Adrenal gland (tissue), 12 donors: ENCODE results near the gene SLC23A3. TPM values are rescaled to one million over a fixed set of nuclear protein-coding genes. Genes with fewer than 3 reads are reported as not detected.

Experiments used
- DNase-seq, 7 donors: peaks; one replicate each; pipeline ENCODE4 v3.0.0-alpha.2; 2019 to 2020
- H3K27ac ChIP-seq, 5 donors: fragments of 200-600 bp; sonication (generic) in 4 of 5; 1 replicate in 3 of 5; 2 replicates in 2 of 5; pipeline versions ENCODE4 v1.5.1 to v1.8.0; 2016 to 2020; ENCODE audit warnings: mild to moderate bottlenecking in 1 of 5
- H3K27me3 ChIP-seq: fragments of 200-600 bp; 2 replicates; pipeline ENCODE4 v1.8.0; 2021
- H3K36me3 ChIP-seq, 2 donors: fragments of 200-600 bp; replicated peaks in 1 of 2; 1 replicate in 1 of 2; 2 replicates in 1 of 2; pipeline versions ENCODE4 v1.5.1 to v1.8.0; 2018 to 2022
- H3K4me1 ChIP-seq, 2 donors: fragments of 200-600 bp; replicated peaks in 1 of 2; 1 replicate in 1 of 2; 2 replicates in 1 of 2; pipeline versions ENCODE4 v1.5.1 to v1.8.0; 2018 to 2021
- H3K4me3 ChIP-seq, 4 donors: fragments of 200-600 bp; sonication (generic) in 3 of 4; one replicate each; pipeline ENCODE4 v1.5.1; 2016 to 2018
- H3K9me3 ChIP-seq, 3 donors: fragments of 200-600 bp; sonication (generic) in 1 of 3; replicated peaks in 1 of 3; 1 replicate in 2 of 3; 2 replicates in 1 of 3; pipeline versions ENCODE4 v1.5.1 to v1.8.0; 2016 to 2021
- POLR2A ChIP-seq, 2 donors: fragments of 450-650 bp; IDR thresholded peaks; one replicate each; pipeline ENCODE4 v1.6.1; 2017; ENCODE audit warnings: antibody characterized with exemption in 2 of 2, mild to moderate bottlenecking in 2 of 2, moderate library complexity in 1 of 2
- WGBS, 4 donors: extraction: QIAGEN DNeasy Blood & Tissue Kit in 2 of 4; methylation state at CpG; one replicate each; pipeline versions ENCODE4 v1.1.5 to v1.1.7; 2013 to 2017; 5-methylcytosine and 5-hydroxymethylcytosine counted together
- intact Hi-C, 2 donors: fragments of 100-400 bp; cut with DNase I; formaldehyde crosslinking; loops; one replicate each; pipeline versions ENCODE4 v1.14.1 to v1.15.0; 2022 to 2023
- polyA plus RNA-seq, 3 donors: library from polyadenylated mRNA; stranded (reverse); fragments of 200-250 nt in 2 of 3; fragments of 350-450 nt in 1 of 3; fragmentation: Illumina TruSeq in 1 of 3; extraction: RNeasy Lipid Tissue Mini Kit (QIAGEN cat#74804) in 1 of 3; gene quantifications; one replicate each; pipeline ENCODE4 v1.2.3, GENCODE V29; 2013 to 2014
- total RNA-seq, 9 donors: library from RNA; depleted of rRNA in 4 of 9; stranded (reverse); fragments of >200 nt in 4 of 9; fragments of 120-200 nt in 1 of 9; fragmentation: NEBNext Ultra II Directional in 1 of 9; extraction: Animal tissue kit (Norgen Biotek cat#: 25700) in 1 of 9; gene quantifications; one replicate each; pipeline versions ENCODE4 v1.1.0 to v1.2.4, GENCODE V29; 2013 to 2023
- TF ChIP-seq, protein P1 (sequence below), 6 experiments: fragments of 450-650 bp in 4 of 6; fragments of 200-600 bp in 2 of 6; sonication (generic) in 1 of 6; IDR thresholded peaks; 1 replicate in 5 of 6; 2 replicates in 1 of 6; pipeline versions ENCODE4 v1.5.1 to v1.8.0; 2016 to 2021; ENCODE audit warnings: antibody characterized with exemption in 6 of 6, mild to moderate bottlenecking in 2 of 6, moderate library complexity in 1 of 6
- donor health status: healthy with polysubstance abuse.
- donor health status: Bipolar disorder and iron deficiency.
- donor health status: DM: yes; HTN: yes; CAD: no.
- donor health status: DM: no; HTN: no; CAD: no.
- donor health status: DM: no; HTN: no; CAD: no.
- donor health status: DM: yes; HTN: yes; CAD: no.

SLC23A3 gene
- total and polyA plus RNA-seq, 12 donors, result 0.11 to 4.3 (median 0.84) TPM; not detected in 2

DNA sequence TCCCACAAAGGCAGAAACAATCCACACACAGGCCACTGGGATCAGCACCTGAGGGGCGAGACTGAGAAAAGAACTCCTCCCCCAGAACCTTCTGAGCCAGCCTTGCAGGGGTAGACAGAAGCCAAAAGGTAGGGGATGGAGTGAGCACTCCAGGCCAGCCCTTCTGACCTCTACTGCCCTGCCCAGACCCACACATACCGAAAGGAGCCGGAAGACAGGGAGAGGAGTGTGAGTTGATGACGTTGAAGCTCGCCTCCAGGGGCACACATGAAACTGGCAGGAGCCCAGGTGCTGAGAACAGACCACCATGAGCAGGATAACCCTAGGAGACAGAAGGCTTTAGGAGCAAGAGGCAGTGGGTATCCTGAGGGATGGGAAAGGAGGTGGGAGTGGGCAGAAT is 1.8 kb downstream of the SLC23A3 start:
- 54 to 100% (median 56%) methylated on average over 1 to 5 of the region's 5 CpGs for WGBS, 4 donors
- TF ChIP-seq, protein P1, sequence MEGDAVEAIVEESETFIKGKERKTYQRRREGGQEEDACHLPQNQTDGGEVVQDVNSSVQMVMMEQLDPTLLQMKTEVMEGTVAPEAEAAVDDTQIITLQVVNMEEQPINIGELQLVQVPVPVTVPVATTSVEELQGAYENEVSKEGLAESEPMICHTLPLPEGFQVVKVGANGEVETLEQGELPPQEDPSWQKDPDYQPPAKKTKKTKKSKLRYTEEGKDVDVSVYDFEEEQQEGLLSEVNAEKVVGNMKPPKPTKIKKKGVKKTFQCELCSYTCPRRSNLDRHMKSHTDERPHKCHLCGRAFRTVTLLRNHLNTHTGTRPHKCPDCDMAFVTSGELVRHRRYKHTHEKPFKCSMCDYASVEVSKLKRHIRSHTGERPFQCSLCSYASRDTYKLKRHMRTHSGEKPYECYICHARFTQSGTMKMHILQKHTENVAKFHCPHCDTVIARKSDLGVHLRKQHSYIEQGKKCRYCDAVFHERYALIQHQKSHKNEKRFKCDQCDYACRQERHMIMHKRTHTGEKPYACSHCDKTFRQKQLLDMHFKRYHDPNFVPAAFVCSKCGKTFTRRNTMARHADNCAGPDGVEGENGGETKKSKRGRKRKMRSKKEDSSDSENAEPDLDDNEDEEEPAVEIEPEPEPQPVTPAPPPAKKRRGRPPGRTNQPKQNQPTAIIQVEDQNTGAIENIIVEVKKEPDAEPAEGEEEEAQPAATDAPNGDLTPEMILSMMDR (IDR thresholded peaks at IDR 0.05), result no peak
- no peak for TF ChIP-seq POLR2A (IDR thresholded peaks at IDR 0.05)
- Histone ChIP-seq H3K36me3 (peaks cover 0 to 10% of the 10 kb centered on the region in 2 donors), H3K27me3 (no peaks in the 10 kb centered on the region), H3K4me1 (peaks cover 0 to 11% of the 10 kb centered on the region in 2 donors), H3K4me3 (no peak overlapping the region), H3K9me3 (no peaks in the 10 kb centered on the region), H3K27ac (no peak overlapping the region)
- peak in 2 of 7 donors; percentile 17 to 50 for DNase-seq
- intact Hi-C loops, result loop anchor here in 1 of 2 donors (10.0 kb wide), 1 partner anchor 47 kb away; the partner anchor contains the start of gene ABCB6

DNA sequence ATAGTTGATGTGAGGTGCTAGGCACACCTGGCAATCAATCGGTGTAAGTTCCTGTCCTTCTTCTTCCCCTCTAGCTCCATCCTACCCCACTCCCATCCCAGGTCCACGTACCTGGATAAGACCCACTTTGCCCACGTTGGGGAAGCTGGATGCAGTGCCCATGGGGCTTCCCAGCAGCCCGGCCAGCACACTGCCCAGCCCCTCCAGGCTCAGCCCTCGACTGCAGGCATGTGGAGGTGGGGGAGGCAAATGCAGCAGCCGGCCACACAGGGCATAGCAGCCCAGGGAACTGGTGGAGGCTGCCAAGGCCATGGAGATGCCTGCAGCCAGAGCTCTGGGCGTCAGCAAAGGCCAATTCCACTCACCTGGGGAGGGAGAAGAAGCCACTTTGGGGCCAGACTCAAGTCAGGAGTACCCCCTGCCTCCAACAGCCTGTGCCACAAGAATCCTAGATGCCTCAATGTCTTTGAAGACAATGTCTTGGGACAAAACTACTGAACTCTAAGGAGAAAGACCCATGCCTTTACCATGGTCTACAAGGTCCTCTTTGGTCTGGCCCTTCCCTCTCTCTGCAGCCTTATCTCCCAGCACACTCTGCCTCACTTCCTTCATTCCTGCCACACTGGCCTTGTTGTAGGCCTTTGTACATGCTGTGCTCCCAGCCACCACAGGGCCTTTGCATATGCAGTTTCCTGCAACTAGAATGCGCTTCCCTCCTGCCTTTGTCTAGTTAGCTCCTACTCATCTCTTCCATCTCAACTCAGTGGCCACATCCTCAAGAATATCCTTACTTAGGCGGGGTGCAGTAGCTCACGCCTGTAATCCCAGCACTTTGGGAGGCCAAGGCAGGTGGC is 4.5 kb downstream of the SLC23A3 start:
- Histone ChIP-seq H3K27me3 (no peaks in the 10 kb centered on the region), H3K4me3 (no peak overlapping the region), H3K36me3 (no peaks in the 10 kb centered on the region), H3K27ac (no peak overlapping the region), H3K9me3 (no peaks in the 10 kb centered on the region), H3K4me1 (peaks cover 3 to 5% of the 10 kb centered on the region in 2 donors)
- peak in 1 of 7 donors; percentile 7 for DNase-seq
- TF ChIP-seq, protein P1 (IDR thresholded peaks at IDR 0.05), result no peak
- TF ChIP-seq POLR2A (IDR thresholded peaks at IDR 0.05), result no peak
- 81 to 91% (median 88%) methylated on average over 7 to 10 of the region's 10 CpGs for WGBS, 4 donors
- intact Hi-C loops, result loop anchor here in 1 of 2 donors (10.0 kb wide), 1 partner anchor 50 kb away; the partner anchor contains the start of gene ABCB6

DNA sequence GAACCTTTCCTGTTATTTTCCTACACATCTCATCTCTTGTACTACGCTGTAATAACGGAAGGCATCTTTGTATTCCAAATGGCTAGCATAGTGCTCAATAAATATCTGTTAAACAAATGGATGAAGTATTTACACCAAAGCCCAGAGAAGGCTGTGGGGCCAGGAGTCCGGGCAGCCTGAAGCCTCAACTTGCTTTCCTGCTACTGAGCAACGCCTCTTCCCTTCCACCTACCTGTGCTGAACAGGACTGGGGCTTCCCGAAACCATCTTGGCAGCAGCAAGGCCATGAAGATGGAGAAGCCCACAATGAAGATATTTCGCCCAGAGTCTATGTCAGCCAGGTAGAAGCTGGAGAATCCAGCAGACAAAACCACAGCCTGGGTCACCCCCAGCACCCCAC is 6.7 kb downstream of the SLC23A3 start:
- Histone ChIP-seq H3K36me3 (no peaks in the 10 kb centered on the region), H3K9me3 (no peaks in the 10 kb centered on the region), H3K27ac (no peak overlapping the region), H3K4me1 (peaks cover 7 to 9% of the 10 kb centered on the region in 2 donors), H3K27me3 (no peaks in the 10 kb centered on the region), H3K4me3 (no peak overlapping the region)
- WGBS, 4 donors, result 90 to 96% (median 93%) methylated on average over 5 to 6 of the region's 6 CpGs
- no peak for DNase-seq
- intact Hi-C loops, result loop anchor here (5.0 to 10.0 kb wide), 2 partner anchors 52 to 134 kb away; partner anchors contain the start of gene ABCB6 (in 1 of the 2)
- no peak for TF ChIP-seq POLR2A (IDR thresholded peaks at IDR 0.05)
- TF ChIP-seq, protein P1 (IDR thresholded peaks at IDR 0.05), result no peak

DNA sequence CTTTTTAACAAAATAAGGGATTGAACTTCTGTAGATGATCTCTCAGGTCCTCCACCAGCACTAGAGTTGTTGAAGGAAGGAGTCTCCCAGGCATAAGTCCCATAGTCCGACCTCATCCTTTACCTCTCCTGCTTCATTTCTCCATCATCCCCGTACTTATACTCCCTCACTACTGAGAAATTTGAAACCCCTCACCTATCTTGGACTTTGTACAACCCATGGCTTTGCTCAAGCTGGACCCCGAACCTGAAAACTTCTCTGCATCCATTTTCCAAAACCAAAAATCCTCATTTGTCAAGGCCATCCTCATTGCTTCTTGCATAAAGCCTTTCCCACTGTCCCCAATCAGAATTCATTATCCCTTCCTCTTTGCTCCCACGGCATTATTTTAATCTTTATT is 8.7 kb downstream of the SLC23A3 start:
- TF ChIP-seq, protein P1 (IDR thresholded peaks at IDR 0.05), result no peak
- no peak for TF ChIP-seq POLR2A (IDR thresholded peaks at IDR 0.05)
- intact Hi-C loops, result loop anchor here (5.0 to 10.0 kb wide), 2 partner anchors 54 to 136 kb away; partner anchors contain the start of gene ABCB6 (in 1 of the 2)
- H3K27me3 ChIP-seq, result no peaks in the 10 kb centered on the region
- DNase-seq, result no peak
- H3K9me3 ChIP-seq, result no peaks in the 10 kb centered on the region
- peak overlapping the region; percentile 83 to 96 (median 90) for H3K27ac ChIP-seq
- H3K4me1 ChIP-seq, result peaks cover 7 to 9% of the 10 kb centered on the region in 2 donors
- peaks cover 0 to 12% of the 10 kb centered on the region in 2 donors for H3K36me3 ChIP-seq
- H3K4me3 ChIP-seq, result peak overlapping the region in 1 of 4 donors; percentile 73
- WGBS, 4 donors, result 70 to 76% (median 73%) methylated on average over 4 of the region's 4 CpGs
